Measurements from ENCODE around the gene LRP10.

The LRP10 gene

DNA sequence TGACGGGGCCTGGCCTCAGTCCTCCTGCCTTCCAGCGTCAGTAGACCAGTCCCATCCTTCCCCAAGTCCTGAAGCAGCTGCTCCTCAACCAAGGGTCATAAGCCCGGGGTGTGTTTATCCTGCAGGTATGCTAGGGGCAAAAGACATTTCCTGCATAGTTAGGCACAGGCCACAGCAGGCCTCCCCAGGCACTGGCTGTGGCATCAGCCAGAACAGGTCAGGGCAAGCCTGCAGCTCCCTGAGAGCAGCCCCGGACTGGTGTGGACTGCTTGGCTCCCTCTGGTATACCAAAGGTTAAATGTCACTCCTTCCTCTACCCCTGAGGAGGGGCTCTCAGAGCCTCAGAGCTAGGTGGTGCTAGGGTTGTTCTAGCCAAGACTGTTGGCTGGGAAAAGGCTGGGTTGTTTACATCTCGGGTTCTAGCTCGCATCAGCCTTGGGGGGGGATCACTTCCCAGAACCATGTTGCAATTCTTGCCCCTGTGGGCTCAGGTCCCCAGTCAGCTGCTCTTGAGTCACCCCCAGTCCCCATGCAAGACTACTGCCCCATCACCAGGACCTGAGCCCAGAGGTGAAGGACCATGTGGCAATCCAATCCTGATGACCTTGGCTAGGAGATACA is 32.3 kb upstream of the LRP10 start:
- no peak for TF ChIP-seq ZFX (IDR thresholded peaks at IDR 0.05; ENCODE audit: borderline replicate concordance)
- no peak for TF ChIP-seq CTCF (IDR thresholded peaks at IDR 0.05)
- no peak overlapping the region for H3K27ac ChIP-seq

DNA sequence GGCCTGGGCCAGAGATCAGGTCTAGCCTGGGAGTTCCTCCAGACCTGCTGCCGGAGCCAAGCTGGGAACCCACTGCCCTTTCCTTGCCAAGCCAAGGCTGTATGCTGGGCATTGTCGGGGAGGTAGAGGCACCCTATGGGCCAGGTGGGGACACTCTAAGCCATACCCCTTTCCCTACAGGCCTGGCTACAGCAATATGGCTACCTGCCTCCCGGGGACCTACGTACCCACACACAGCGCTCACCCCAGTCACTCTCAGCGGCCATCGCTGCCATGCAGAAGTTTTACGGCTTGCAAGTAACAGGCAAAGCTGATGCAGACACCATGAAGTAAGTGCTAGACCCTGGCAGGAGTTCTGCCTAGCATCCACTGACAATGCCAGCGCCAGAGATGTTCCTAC is 30.2 kb upstream of the LRP10 start:
- H3K27ac ChIP-seq = no peak overlapping the region
- TF ChIP-seq ZFX (IDR thresholded peaks at IDR 0.05; ENCODE audit: borderline replicate concordance) (no peak), CTCF (IDR thresholded peaks at IDR 0.05) (no peak)

DNA sequence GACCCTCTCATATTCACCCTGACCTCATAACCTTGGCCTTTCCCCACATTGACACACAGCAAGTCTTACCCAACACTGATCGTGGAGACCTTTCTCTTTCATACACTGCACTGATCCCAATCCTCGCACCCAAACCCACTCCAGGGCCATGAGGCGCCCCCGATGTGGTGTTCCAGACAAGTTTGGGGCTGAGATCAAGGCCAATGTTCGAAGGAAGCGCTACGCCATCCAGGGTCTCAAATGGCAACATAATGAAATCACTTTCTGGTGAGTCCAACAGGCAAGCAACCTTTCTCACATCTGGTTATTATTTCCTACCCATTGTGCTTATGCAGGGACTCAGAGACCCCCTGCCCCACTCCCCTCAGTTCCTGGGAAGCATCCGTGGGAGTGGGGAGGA is 29.8 kb upstream of the LRP10 start:
- TF ChIP-seq ZFX (IDR thresholded peaks at IDR 0.05; ENCODE audit: borderline replicate concordance) (no peak), CTCF (IDR thresholded peaks at IDR 0.05) (no peak)
- no peak overlapping the region for H3K27ac ChIP-seq

- TF ChIP-seq CTCF (IDR thresholded peaks at IDR 0.05) = no peak
- TF ChIP-seq ZFX (IDR thresholded peaks at IDR 0.05; ENCODE audit: borderline replicate concordance) = no peak
- no peak overlapping the region for H3K27ac ChIP-seq
These were observed 29.1 kb upstream of the LRP10 start for GRCh38 chr14:22842211-22843122.

DNA sequence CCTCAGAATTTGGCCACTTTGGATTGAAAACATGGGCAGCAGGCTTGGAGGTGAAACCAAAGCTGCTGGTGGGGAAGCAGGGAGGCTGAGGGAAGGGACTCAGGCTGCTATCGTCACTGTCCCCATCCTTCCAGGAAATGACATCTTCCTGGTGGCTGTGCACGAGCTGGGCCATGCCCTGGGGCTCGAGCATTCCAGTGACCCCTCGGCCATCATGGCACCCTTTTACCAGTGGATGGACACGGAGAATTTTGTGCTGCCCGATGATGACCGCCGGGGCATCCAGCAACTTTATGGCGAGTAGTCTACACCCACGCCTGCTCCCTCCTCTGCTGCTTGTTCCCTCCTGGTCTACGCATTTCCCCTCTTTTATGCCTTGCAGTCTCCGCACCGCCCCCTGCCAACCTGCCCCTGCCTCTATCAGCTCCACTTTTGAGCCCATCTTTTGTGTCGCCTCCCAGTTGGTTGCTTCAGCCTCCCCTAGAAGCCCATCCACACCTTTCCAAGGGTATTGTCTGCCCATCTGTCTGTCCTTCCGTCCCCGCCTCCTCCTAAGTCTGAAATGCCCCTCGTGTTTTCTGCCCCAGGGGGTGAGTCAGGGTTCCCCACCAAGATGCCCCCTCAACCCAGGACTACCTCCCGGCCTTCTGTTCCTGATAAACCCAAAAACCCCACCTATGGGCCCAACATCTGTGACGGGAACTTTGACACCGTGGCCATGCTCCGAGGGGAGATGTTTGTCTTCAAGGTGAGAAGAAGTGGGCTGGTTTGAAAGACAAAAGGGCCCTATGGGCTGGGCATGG is 28.2 kb upstream of the LRP10 start:
- TF ChIP-seq CTCF (IDR thresholded peaks at IDR 0.05) = no peak
- no peak for TF ChIP-seq ZFX (IDR thresholded peaks at IDR 0.05; ENCODE audit: borderline replicate concordance)
- H3K27ac ChIP-seq = no peak overlapping the region

DNA sequence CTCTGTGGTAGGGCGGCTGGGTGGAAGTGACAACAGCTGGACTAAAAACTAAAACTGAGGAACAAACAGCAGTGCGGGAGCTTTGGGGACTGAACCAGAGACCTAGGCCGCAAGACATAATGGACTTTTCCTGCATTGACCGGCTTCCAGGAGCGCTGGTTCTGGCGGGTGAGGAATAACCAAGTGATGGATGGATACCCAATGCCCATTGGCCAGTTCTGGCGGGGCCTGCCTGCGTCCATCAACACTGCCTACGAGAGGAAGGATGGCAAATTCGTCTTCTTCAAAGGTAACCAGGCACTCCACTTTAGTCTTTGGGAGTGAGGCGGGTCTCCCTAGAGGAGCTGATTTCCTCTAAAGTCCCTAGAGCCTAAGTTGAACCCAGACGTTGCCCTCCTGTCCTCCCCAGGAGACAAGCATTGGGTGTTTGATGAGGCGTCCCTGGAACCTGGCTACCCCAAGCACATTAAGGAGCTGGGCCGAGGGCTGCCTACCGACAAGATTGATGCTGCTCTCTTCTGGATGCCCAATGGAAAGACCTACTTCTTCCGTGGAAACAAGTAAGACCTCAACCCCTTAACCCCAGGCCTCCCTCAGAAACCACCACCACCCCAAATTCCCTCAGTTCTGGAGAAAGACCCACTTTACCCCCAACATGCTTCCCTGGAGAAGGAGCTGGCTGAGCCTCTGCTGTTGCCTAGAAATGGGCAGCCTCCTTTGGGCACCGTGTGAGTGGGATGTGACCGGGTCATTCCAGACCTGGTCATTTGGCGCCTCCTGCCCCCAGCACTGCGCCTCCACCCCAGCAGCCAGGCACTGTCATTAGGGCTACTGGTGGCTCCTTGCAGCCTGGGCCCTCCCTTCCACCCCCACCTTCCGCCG is 27.1 kb upstream of the LRP10 start:
- no peak overlapping the region for H3K27ac ChIP-seq
- TF ChIP-seq ZFX (IDR thresholded peaks at IDR 0.05; ENCODE audit: borderline replicate concordance) = no peak
- TF ChIP-seq CTCF (IDR thresholded peaks at IDR 0.05) = no peak
